NCI-H1092 (cell line): Measurements from ENCODE around the gene KATNIP.

Experiments
- DNase-seq: peaks from one replicate; lab custom pipeline; 2025; lab: John Stamatoyannopoulos, UW

Gene KATNIP

DNA sequence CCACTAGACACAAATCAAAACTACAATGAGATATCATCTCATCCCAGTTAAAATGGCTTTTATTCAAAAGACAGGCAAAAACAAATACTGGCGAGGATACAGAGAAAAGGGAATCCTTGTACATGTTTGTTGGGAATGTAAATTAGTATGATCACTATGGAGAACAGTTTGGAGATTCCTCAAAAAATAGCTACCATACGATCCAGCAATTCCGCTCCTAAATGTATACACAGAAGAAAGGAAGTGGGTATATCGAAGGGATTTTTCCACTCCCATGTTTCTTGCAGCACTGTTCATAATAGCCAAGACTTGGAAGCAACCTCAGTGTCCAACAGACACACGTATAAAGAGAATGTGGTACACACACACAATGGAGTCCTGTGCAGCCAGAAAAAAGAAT, 35.3 kb downstream of the KATNIP start:
- DNase-seq = no peak

DNA sequence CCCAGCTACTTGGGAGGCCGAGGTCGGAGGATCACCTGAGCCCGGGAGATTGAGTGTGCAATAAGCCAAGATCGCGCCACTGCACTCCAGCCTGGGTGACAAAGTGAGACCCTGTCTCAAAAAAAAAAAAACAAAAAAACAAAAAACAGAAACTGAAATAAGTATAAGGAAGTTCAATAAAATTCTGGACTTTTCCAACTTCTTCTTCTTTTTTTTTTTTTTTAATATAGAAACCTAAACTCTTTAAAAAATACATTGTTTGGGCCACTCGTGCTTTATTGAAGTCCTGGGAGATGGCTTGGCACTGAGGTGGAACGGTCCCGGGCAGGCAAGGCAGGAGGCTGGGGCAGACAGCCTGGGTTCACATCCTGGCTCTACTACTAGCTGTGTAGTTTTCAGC, 36.8 kb downstream of the KATNIP start:
- DNase-seq = no peak

DNA sequence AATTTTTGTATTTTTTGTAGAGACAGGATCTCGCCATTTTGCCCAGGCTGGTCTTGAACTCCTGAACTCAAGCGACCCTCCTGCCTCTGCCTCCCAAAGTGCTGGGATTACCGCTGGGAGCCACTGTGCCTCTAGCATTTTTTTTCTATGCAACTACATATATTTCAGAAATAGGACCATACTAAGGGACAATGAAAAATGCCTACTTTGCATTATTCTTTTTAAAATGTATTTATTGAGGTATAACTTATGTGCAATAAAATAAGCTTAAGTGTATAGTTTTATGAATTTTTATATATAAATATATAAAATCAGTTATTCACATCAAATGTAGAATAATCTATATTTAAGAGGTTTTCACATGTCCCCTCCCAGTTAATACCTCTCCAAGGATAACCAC, 38.1 kb downstream of the KATNIP start:
- no peak for DNase-seq

DNA sequence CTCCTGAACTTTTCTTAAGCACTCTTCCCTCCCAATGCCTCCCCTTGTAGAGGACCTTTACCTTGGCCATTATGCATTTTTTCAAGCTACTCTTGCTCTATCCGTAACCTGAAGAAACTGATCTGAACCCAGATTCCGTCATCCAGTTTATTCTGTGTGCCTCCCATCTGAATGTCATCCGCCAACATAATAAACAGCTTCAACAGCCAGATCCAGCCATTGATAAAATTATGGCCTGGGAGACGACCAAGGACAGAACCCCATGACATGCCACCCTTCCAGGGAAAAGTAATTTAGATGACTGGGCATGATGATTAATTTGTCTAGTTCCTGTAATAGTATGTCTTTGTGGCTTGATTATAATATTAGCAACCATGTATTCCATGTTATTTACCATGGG, 41.9 kb downstream of the KATNIP start:
- DNase-seq = no peak

DNA sequence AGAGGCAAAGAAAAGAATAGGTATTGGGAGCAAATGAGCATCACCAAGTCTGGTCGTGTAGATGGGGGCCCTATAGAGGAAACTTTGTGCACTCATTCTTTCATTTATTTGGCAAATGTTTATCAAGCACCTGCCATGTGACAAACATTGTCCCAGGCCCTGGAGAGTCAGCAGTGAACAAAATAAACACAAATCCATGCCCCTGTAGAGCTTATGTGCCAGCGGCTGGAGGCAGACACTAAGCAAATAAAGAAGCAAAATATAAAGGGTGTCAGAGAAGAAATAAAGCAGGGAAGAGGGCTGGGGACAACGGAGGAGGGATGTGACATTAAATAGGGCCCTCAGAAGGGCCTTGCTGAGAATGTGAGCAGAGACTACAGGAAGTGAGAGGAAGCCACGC, 45.5 kb downstream of the KATNIP start:
- DNase-seq = no peak

DNA sequence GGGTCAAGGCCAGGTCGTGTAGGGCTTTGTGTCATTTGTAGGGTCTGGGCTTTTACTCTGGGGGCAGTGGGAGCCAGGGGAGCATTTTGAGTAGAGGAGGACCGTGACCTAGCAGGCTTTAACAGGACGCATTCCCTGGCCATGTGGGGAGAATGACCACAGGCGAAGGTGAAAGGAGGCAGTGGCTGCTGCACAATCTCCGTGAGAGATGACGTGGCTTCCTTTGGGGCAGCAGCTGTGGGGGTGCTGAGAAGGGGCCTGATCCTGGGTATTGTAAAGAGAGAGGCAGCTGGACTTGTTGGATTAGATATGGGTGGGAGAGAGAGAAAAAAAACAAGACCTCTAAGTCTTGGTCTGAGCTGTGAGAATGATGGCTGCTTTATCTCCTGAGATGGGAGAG, 46.0 kb downstream of the KATNIP start:
- no peak for DNase-seq

DNA sequence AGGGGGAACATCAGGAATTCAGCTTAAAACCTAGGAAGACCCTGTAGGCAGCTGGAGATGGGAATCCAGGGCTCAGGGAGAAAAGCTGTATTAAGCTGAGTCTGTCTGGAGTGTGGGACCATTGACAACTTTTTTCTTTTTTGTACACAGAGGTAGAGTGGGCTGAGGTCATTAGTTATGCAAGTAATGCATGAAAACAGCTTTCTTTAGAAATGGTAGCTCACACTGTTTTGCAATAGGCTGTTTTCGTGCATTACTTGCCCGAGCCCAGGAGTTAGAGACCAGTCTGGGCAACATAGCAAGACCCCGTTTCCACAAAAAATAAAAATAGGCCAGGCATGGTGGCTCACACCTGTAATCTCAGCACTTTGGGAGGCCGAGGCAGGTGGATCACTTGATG, 46.5 kb downstream of the KATNIP start:
- DNase-seq = no peak

DNA sequence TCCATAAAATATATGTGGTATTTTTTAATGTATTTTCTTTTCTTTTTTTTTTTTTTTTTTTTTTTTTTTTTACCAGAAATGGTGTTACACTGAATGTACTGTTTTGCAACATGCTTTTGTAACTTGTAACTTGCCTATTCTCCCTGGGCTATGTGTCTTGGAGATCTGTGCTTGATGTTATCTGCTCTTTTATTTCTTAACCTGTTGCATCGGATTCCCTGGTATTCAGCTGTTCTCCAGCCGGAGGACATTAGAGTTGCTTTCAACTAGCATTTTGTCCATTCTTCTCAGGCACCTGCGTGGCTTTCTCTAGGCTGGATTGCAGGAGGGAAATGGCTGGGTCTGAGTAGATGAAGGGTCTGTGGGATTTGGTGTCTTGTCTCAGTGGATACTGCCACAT, 47.4 kb downstream of the KATNIP start:
- DNase-seq = no peak

DNA sequence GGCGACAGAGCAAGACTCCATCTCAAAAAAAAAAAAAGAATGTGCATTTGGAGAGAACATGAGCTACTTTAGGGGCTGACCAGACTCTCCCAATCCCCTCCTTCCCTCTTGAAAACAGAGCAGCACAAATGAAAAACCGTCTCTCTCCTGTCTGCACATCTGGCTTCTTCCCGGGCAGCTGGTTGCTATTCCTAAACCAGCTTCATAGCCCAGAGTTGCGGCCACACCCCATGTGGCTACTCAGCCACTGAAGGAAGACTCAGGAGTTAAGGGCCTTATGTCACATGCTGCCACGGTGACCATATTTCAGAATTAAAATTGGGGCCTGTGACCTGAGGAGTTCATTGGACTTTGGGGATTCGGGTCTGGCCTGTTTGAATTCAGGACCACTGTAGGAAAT, 48.3 kb downstream of the KATNIP start:
- no peak for DNase-seq

DNA sequence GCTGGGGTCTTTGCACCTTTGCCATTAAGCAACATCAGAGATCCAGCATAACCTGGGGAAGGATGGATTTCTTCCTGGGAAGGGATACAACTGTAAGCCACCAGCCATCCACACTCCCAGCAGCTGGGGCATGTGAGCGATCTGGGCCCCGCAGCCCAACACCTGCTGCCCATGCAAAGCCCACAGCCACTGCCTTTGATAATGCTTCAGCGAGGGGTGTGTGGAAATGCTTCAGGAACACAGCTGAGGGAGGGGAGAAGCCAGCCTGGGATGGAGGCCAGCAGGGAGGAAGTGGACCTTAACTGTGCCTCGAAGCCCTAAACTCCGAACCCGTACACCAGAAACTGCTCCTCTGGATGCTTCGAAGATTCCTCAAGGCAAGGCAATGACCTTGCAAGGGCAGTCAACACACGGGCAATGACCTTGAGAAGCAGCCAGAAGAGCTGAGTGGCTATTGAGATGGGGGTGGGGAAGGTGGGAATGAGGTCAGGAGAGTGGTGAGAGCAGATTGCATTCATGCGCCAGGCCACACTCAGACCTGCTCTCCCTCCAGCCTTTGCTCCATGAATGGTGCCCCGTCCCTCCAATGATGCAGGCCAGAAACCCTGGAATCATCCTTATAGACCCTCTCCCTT, 49.1 kb downstream of the KATNIP start:
- no peak for DNase-seq

DNA sequence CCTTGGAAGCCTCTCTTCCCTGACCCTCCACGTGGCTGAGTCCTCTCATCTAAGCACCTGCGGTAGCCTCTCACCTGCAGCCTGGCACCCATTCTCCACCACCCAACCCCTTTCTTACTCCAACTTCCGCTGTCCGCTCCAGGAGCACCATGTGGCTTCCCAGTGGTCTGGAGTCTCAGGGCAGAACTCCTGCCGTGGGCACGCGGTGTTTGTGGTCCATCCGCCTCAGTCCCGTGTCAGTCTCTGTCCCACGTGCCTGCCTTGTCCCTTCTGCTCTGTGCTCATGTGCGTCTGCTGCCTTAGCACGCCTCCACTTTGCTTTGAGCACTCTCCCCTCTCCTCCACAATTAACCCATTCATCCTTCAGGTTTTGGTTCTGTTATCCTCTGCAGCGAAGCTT, 49.7 kb downstream of the KATNIP start:
- no peak for DNase-seq
